Inferior parietal cortex (tissue), 1 donor: ENCODE data around the gene YEATS2.
"Not testable (repeated sequence)": the region's sequence is repeated elsewhere in the genome, so short reads cannot be mapped to it uniquely, and the experiment has no call there.

Experiments used
- DNase-seq: peaks from one replicate; pipeline ENCODE4 v3.0.0-alpha.2; 2016; ENCODE audit errors: extremely low spot score

The YEATS2 gene

GRCh38 chr3:183776451-183776850 lies 78.9 kb downstream of the YEATS2 start:
- DNase-seq, result not testable (repeated sequence)

- no peak for DNase-seq
These were observed 79.5 kb downstream of the YEATS2 start for GRCh38 chr3:183777016-183777618.

- DNase-seq, result no peak
These were observed 82.4 kb downstream of the YEATS2 start for GRCh38 chr3:183779896-183780465.

- DNase-seq, result no peak
These were observed 83.6 kb downstream of the YEATS2 start for GRCh38 chr3:183781246-183781645.

DNA sequence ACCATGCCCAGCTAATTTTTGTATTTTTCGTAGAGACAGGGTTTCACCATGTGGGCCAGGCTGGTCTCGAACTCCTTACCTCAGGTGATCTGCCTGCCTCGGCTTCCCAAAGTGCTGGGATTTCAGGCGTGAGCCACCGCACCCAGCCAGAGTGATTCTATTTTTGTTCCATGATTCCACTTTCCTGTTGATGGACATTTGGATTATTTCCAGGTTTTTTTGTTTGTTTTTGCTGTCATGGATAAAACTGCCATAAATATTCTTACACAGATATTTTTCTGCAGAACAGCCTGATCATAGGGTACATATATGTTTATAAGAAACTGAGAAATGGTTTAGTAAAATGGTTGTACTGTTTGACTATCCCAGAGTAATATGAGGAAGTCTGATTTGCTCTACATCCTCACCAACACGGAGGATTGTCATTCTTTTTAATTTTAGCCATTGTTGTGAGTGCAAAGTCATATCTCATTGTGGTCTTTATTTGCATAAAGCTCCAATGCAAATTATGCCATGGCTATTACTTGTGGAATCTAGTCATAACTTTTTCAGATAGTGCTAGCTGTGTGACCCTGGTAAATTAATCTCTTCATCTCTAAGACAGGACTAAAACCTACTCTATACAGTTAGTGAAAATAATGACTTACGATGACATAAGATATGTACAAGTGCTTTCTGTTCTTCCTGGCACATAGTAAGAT lies 85.1 kb downstream of the YEATS2 start:
- DNase-seq, result no peak

GRCh38 chr3:183784503-183784902 lies 86.9 kb downstream of the YEATS2 start:
- DNase-seq, result not testable (repeated sequence)

GRCh38 chr3:183789826-183790225 lies 92.2 kb downstream of the YEATS2 start:
- DNase-seq, result no peak

DNA sequence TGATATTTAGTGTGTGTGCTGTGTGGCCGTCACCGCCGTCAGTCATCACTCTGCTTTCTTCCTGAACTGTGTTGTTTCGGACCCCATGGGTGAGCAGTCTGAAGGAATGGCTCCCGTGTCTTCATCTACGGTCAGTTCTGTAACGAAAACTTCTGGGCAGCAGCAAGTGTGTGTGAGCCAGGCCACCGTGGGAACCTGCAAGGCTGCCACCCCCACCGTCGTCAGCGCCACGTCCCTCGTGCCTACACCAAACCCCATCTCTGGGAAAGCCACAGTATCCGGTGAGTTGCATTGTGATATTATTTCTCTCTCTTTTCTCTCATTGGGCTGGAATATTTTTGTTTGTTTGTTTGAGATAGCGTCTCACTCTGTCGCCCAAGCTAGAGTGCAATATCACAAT lies 93.1 kb downstream of the YEATS2 start:
- no peak for DNase-seq

- DNase-seq, result no peak
These were observed 95.4 kb downstream of the YEATS2 start for GRCh38 chr3:183792976-183793375.

DNA sequence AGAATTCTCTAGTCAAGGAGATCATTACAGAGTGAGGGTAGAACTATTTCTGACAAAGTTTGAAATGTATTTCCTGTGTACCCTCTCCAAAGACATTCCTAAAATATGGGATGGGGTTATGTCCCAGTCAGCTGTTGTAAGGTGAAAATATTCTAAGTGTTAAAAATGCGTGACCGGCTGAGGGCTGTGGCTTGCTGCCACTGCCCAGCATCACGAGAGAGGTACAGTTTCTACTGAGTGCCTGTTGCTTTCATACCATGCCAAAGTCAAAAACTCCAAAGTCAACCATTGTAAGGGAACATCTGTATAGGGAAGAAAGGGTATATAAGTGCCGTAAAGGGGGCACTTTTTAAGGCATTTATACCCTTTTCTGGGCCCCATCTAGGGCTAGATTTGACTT lies 96.9 kb downstream of the YEATS2 start:
- no peak for DNase-seq

DNA sequence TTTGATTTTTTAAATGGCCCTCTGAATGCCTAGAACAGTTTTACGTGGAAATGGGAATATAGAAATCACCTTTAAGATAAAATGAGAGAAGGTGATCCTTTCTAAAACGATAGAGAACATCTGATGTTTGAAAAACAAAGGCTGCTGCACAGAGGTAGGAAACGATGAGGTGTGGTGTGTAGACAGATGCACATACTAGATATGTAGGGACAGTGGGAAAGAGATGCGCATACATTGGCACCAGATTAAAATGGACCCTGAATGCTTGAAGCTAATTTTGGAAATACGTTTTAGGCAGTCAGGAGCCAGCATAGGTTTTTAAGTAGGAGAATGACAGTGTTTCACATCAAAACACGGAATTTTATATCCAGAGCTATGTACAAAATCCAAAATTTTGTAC lies 98.8 kb downstream of the YEATS2 start:
- no peak for DNase-seq

DNA sequence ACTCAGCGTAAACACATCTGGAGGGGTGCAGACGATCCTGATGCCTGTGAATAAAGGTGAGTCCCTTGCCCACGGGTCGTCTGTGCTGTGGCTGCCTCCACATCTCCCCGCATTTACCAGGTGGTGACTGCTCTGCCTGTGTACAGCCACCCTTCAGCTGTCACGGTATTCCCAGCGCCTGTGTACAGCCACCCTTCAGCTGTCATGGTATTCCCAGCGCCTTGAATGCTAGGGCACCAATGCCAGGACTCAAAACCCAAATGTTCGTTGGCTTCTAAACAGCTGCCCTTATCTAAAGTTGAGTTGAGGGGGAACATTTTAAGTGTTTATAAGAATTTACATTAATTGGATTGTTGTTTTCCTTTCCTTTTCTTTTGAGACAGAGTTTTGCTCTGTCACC lies 100.4 kb downstream of the YEATS2 start:
- DNase-seq, result no peak

GRCh38 chr3:183799461-183799860 lies 101.9 kb downstream of the YEATS2 start:
- peak; percentile 39 for DNase-seq

DNA sequence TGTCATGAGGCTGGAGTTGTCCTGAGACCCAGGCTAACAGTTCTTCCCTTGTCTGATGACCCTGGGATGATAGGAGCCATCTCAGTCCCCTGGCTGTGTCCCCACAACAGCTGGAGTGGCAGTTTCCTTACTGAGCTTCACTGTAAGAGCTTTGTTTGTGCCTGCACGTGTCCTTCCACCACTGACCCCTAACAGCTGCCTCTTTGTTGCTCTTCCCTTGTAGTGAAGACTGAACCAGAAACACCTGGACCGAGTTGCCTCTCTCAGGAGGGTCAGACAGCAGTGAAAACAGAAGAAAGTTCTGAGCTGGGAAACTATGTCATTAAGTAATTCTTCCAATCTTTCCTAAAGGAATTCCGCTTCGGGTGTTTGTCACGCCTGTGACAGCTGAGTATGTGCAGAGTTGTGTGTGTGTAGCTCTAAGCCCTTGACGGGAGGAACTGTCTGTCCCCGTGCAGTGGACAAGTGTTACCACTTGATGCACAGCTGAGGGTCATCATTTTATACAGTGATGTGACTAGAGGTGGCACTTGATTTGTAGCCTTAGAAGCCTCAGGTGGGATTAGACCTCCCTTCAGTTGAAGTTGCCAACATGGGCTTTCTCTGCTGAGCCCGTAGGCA lies 102.8 kb downstream of the YEATS2 start:
- DNase-seq, result peak; percentile 85

- DNase-seq, result no peak
These were observed 104.0 kb downstream of the YEATS2 start for GRCh38 chr3:183801601-183802000.

DNA sequence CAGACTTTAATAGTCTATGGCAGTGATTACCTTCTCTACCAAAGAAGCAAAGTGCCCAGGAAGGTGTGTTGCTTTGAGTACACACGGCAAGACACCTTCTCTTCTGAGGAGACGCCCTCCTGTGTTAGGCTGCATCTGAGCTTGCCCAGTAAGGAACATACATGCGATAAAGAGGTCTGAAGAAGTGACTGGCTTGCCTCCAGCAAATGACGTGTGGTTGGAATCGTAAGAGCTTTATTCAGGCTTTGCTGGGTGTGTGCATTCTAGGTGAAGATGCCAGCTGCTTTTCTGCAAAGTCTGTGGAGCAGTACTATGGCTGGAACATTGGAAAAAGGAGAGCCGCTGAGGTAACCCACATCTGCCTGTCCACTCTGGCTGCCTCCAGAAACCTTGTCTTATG lies 105.4 kb downstream of the YEATS2 start:
- peak; percentile 68 for DNase-seq

DNA sequence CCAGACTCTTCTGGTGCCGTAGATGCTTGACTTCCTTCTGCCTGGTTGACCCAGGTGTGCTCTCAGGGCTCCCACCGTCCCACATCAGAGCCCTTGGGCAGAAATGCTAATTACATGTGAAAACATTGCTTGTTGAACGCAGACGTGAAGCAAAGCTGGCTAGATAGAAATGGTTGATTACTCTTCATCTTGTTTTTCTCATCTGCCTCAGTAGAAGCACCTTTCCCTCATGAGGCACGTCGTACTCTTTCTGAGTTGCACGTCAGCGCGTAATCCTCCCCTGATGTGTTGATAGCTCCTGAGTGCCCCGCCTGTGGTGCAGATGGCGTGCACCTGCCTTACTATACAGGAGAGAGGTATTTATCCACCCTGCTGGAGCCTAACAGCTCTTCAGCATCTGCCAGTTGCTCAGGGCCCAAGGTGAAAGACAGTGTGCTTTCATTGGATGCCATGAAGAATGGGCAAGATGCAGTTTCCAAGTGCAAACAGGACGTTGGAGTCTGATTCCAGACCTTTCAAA lies 109.7 kb downstream of the YEATS2 start:
- no peak for DNase-seq

GRCh38 chr3:183807881-183808280 lies 110.3 kb downstream of the YEATS2 start:
- no peak for DNase-seq

DNA sequence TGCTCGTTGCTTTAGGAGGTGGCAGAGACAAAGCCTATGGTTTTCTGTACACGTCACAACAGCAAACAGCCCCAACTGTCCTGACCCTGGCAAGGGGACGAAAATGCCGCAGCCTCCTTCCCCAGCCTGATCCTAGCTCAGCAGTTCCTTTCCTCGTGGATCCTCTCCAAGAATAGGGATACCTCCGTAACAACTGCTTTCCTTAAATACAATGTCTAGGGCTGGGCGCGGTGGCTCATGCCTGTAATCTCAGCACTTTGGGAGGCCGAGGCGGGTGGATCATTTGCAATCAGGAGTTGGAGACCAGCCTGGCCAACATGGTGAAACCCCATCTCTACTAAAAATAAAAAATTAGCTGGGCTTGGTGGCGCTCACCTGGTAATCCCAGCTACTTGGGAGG lies 110.8 kb downstream of the YEATS2 start:
- DNase-seq, result no peak

DNA sequence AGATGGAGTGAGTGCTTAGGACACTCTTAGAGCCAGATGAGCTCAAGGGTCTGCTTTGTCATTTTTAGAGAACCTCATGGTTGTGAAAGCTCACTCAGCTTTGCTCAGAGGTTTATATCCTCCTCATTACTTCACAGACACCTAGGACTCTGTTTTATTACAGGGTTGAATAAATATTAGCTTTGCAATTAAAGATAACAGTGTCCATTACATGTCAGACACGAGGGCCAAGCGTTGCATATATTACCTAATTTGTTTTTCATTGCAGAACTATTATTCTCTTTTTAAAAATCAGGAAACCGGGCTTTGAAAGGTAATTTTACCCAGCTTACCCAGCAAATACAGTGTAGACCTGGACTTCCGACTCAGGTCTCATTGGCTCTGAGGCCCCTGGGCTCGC lies 111.7 kb downstream of the YEATS2 start:
- no peak for DNase-seq

GRCh38 chr3:183810643-183811594 lies 113.3 kb downstream of the YEATS2 start:
- DNase-seq, result no peak

DNA sequence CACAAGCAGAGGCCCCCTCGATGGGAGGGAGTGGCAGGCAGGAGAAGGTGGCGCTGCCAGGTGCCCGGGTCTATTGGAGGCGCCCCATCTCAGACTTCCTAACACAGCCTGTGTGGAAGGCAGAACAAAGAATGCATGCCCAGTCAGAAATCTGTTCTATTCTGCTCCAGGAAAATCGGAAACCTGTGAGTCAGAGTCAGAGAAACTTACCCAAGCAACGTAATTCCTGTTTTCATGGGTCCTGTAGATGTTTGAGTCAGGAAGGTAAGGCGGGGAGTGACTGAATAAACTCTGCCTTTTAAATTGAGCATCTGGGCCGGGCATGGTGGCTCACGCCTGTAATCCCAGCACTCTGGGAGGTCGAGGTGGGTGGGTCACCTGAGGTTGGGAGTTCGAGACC lies 114.0 kb downstream of the YEATS2 start:
- DNase-seq, result no peak
